ENCODE results near the gene MCM5. TPM values are rescaled to one million over a fixed set of nuclear protein-coding genes. Genes with fewer than 3 reads are reported as not detected.

Gene MCM5
- total RNA-seq, 2 experiments from 2014 or later, result 301 to 309 TPM

- POLR2A ChIA-PET, result no interaction called here
- CTCF ChIA-PET, result no interaction called here
Observed at GRCh38 chr22:35441489-35442100, 41.7 kb downstream of the MCM5 start.

GRCh38 chr22:35442471-35442870, 42.5 kb downstream of the MCM5 start:
- CTCF ChIA-PET, result no interaction called here
- POLR2A ChIA-PET, result no interaction called here

GRCh38 chr22:35443338-35443737, 43.4 kb downstream of the MCM5 start:
- CTCF ChIA-PET, result no interaction called here
- POLR2A ChIA-PET, result no interaction called here

GRCh38 chr22:35443790-35444684, 44.1 kb downstream of the MCM5 start:
- CTCF ChIA-PET, result no interaction called here
- POLR2A ChIA-PET, result no interaction called here

- POLR2A ChIA-PET, result no interaction called here
- CTCF ChIA-PET, result interaction anchor here (0.7 kb wide), 1 partner anchor 94 kb away, joined by 5 read pairs; no protein-coding TSS in a partner anchor
Observed at GRCh38 chr22:35444685-35445399, 44.9 kb downstream of the MCM5 start.

- ChIA-PET CTCF (no interaction called here), POLR2A (no interaction called here)
Observed at GRCh38 chr22:35445933-35446332, 46.0 kb downstream of the MCM5 start.

- CTCF ChIA-PET, result no interaction called here
- POLR2A ChIA-PET, result no interaction called here
Observed at GRCh38 chr22:35446365-35446764, 46.4 kb downstream of the MCM5 start.

GRCh38 chr22:35448523-35448922, 48.6 kb downstream of the MCM5 start:
- CTCF ChIA-PET, result no interaction called here
- POLR2A ChIA-PET, result no interaction called here

- POLR2A ChIA-PET, result no interaction called here
- CTCF ChIA-PET, result interaction anchor here (1.2 kb wide), 1 partner anchor 99 kb away, joined by 3 read pairs; no protein-coding TSS in a partner anchor
Observed at GRCh38 chr22:35449829-35450689, 50.1 kb downstream of the MCM5 start.

GRCh38 chr22:35450824-35451569, 51.1 kb downstream of the MCM5 start:
- POLR2A ChIA-PET, result no interaction called here
- CTCF ChIA-PET, result no interaction called here

- ChIA-PET CTCF (no interaction called here), POLR2A (no interaction called here)
Observed at GRCh38 chr22:35451592-35451991, 51.7 kb downstream of the MCM5 start.

- POLR2A ChIA-PET, result no interaction called here
Observed at GRCh38 chr22:35452351-35452781, 52.4 kb downstream of the MCM5 start.

GRCh38 chr22:35452810-35453743, 53.1 kb downstream of the MCM5 start:
- CTCF ChIA-PET, result no interaction called here

More at GRCh38 chr22:35452351-35452781, 52.4 kb downstream of the MCM5 start:
- CTCF ChIA-PET, result no interaction called here

GRCh38 chr22:35454416-35455054, 54.6 kb downstream of the MCM5 start:
- CTCF ChIA-PET, result no interaction called here

More at GRCh38 chr22:35452810-35453743, 53.1 kb downstream of the MCM5 start:
- POLR2A ChIA-PET, result no interaction called here

GRCh38 chr22:35455529-35455928, 55.6 kb downstream of the MCM5 start:
- ChIA-PET POLR2A (no interaction called here), CTCF (interaction anchor here (1.2 kb wide), 1 partner anchor 39 kb away, joined by 3 read pairs; no protein-coding TSS in a partner anchor)

More at GRCh38 chr22:35454416-35455054, 54.6 kb downstream of the MCM5 start:
- POLR2A ChIA-PET, result no interaction called here

- POLR2A ChIA-PET, result interaction anchor here (0.8 kb wide), 1 partner anchor 126 kb away, joined by 7 read pairs; no protein-coding TSS in a partner anchor
Observed at GRCh38 chr22:35456757-35457156, 56.8 kb downstream of the MCM5 start.

More at GRCh38 chr22:35456757-35457156, 56.8 kb downstream of the MCM5 start:
- CTCF ChIA-PET, result interaction anchor here (1.2 kb wide), 1 partner anchor 38 kb away, joined by 3 read pairs; no protein-coding TSS in a partner anchor
